Measurements from ENCODE around the gene KSR1. TPM values are rescaled to one million over a fixed set of nuclear protein-coding genes. Genes with fewer than 3 reads are reported as not detected.

Gene KSR1
- total RNA-seq, 1 experiment from 2014 or later = 19.1 TPM

DNA sequence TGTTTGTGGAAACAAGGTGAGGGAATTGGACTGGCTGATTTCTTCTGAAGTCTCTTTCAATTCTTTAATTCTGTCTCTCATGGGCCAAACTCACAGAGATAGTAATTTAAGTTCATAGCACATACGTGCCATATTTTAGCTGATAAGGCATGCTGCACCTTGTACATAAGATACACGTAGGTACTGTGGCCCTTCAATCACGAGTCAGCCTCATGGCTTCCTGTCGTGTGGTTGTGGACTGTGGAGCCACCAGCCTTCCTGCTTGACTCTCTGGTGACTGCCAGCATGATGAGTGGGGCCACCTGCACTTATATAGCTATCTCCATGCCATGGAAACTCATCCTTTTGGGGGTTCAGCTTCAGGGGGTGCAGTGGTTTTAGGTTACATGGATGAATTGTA, 25.1 kb downstream of the KSR1 start:
- H3F3A ChIP-seq (ENCODE audit: insufficient read depth, low read depth) = no peaks in the 10 kb centered on the region
- no peaks in the 10 kb centered on the region for H3K79me2 ChIP-seq (ENCODE audit: low read depth)
- POLR2A ChIA-PET (ENCODE audit: unreplicated experiment) = no interaction called here
- intact Hi-C loops (cut with micrococcal nuclease; ENCODE audit: unreplicated experiment) = no loop called here
- H3K9me2 ChIP-seq (ENCODE audit: insufficient read depth) = no peaks in the 10 kb centered on the region
- no peaks in the 10 kb centered on the region for H3K4me1 ChIP-seq (replicated peaks; ENCODE audit: insufficient read depth)
- H3K27ac ChIP-seq = no peak overlapping the region
- BruUV-seq (replicated peaks) = no TSS peak
- no peaks in the 10 kb centered on the region for H4K20me1 ChIP-seq (ENCODE audit: insufficient read depth)
- CTCF ChIA-PET = no interaction called here
- DNase-seq = no peak
- H3K4me3 ChIP-seq = no peak overlapping the region
- H3K36me3 ChIP-seq (ENCODE audit: low read depth) = no peaks in the 10 kb centered on the region
- H3K27me3 ChIP-seq (ENCODE audit: insufficient read depth, low read depth) = no peaks in the 10 kb centered on the region
- no peaks in the 10 kb centered on the region for H3K9me3 ChIP-seq (ENCODE audit: insufficient read depth, low read depth)
- no peak overlapping the region for H2AFZ ChIP-seq
- TF ChIP-seq EZH2 (IDR thresholded peaks at IDR 0.05; ENCODE audit: low read depth) = no peak
- TF ChIP-seq, protein P1, sequence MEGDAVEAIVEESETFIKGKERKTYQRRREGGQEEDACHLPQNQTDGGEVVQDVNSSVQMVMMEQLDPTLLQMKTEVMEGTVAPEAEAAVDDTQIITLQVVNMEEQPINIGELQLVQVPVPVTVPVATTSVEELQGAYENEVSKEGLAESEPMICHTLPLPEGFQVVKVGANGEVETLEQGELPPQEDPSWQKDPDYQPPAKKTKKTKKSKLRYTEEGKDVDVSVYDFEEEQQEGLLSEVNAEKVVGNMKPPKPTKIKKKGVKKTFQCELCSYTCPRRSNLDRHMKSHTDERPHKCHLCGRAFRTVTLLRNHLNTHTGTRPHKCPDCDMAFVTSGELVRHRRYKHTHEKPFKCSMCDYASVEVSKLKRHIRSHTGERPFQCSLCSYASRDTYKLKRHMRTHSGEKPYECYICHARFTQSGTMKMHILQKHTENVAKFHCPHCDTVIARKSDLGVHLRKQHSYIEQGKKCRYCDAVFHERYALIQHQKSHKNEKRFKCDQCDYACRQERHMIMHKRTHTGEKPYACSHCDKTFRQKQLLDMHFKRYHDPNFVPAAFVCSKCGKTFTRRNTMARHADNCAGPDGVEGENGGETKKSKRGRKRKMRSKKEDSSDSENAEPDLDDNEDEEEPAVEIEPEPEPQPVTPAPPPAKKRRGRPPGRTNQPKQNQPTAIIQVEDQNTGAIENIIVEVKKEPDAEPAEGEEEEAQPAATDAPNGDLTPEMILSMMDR (conservative IDR thresholded peaks at IDR 0.05) = no peak
- H3K4me2 ChIP-seq = no peak overlapping the region

DNA sequence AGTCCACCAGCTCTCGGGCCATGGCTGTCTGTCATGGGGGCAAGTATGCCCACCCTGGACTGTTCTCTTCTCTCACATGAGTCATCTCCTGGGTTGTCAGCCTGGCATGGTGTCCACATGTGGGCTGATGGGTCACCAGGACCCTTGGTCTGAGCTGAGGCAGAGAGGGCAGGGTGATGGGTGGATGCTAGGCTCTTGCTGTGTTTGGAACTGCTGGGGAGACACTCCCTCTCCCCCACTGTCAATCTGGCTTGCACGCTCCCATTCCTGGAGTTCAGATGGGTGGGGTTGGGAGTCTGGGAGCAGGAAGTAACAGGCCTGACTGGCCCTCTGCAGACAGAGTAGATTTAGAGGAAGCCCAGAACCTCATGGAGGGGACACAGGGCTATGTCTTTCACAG, 28.9 kb downstream of the KSR1 start:
- no peaks in the 10 kb centered on the region for H3K79me2 ChIP-seq (ENCODE audit: low read depth)
- no peak overlapping the region for H2AFZ ChIP-seq
- 0 out of 2 replicates have a peak, but pooled peaks cover 3% of the 10 kb centered on the region for H3F3A ChIP-seq (ENCODE audit: insufficient read depth, low read depth)
- ChIA-PET POLR2A (ENCODE audit: unreplicated experiment) (no interaction called here), CTCF (no interaction called here)
- no TSS peak for BruUV-seq (replicated peaks)
- H3K36me3 ChIP-seq (ENCODE audit: low read depth) = no peaks in the 10 kb centered on the region
- H3K27ac ChIP-seq = no peak overlapping the region
- intact Hi-C loops (cut with micrococcal nuclease; ENCODE audit: unreplicated experiment) = no loop called here
- H3K4me2 ChIP-seq = no peak overlapping the region
- H3K27me3 ChIP-seq (ENCODE audit: insufficient read depth, low read depth) = no peaks in the 10 kb centered on the region
- H3K4me1 ChIP-seq (replicated peaks; ENCODE audit: insufficient read depth) = peaks cover 9% of the 10 kb centered on the region; the same call in 1 of the 2 replicates
- H4K20me1 ChIP-seq (ENCODE audit: insufficient read depth) = no peaks in the 10 kb centered on the region
- DNase-seq = peak in 1 of 2 experiments; percentile 8
- H3K9me3 ChIP-seq (ENCODE audit: insufficient read depth, low read depth) = no peaks in the 10 kb centered on the region
- TF ChIP-seq, protein P1 (conservative IDR thresholded peaks at IDR 0.05) = no peak
- TF ChIP-seq EZH2 (IDR thresholded peaks at IDR 0.05; ENCODE audit: low read depth) = no peak
- H3K4me3 ChIP-seq = no peak overlapping the region
- H3K9me2 ChIP-seq (ENCODE audit: insufficient read depth) = no peaks in the 10 kb centered on the region

DNA sequence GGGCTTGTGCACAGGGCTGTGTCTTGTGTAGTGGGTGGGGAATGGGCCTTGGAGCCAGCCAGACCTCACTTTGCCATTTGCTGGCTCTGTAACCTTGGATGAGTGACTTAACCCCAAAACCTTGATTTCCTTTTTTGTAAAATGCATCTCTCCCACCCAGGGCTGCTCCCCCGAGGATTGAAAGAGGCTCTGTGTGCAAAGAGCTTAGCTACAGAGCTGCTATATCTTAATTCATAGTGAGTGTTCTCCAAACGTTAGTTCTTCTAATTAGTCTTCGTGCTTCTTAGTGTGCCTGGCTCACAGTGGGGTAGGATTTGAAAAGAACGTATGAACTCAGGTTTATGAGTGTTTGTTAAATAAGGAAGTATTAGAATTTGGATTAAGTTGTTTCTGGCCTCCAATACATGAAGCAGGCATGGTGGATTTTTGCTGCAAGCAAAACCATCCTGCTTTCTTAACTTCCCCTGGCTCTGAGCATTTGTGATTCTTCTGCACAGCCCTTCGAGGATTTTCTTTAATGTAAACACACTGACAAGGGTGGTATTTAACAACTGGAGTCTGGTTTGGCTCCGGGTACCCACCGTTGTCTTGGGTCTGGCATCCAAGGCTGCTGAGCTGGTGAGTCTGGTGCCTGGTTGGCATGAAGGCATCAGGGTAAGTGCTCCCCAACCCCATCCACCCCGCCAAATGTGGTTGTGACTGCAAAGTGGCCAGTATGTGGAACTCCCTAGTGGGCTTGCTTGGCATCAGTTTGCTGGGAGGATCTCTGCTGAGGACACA, 29.7 kb downstream of the KSR1 start:
- no peak overlapping the region for H3K4me2 ChIP-seq
- H2AFZ ChIP-seq = no peak overlapping the region
- DNase-seq = no peak
- H3K9me2 ChIP-seq (ENCODE audit: insufficient read depth) = no peaks in the 10 kb centered on the region
- H3K27ac ChIP-seq = no peak overlapping the region
- no peaks in the 10 kb centered on the region for H3K9me3 ChIP-seq (ENCODE audit: insufficient read depth, low read depth)
- TF ChIP-seq, protein P1 (conservative IDR thresholded peaks at IDR 0.05) = no peak
- no peak for TF ChIP-seq EZH2 (IDR thresholded peaks at IDR 0.05; ENCODE audit: low read depth)
- H3K27me3 ChIP-seq (ENCODE audit: insufficient read depth, low read depth) = no peaks in the 10 kb centered on the region
- H3F3A ChIP-seq (ENCODE audit: insufficient read depth, low read depth) = 0 out of 2 replicates have a peak, but pooled peaks cover 3% of the 10 kb centered on the region
- H3K79me2 ChIP-seq (ENCODE audit: low read depth) = no peaks in the 10 kb centered on the region
- ChIA-PET POLR2A (ENCODE audit: unreplicated experiment) (no interaction called here), CTCF (no interaction called here)
- intact Hi-C loops (cut with micrococcal nuclease; ENCODE audit: unreplicated experiment) = no loop called here
- BruUV-seq (replicated peaks) = no TSS peak
- H3K36me3 ChIP-seq (ENCODE audit: low read depth) = no peaks in the 10 kb centered on the region
- H4K20me1 ChIP-seq (ENCODE audit: insufficient read depth) = no peaks in the 10 kb centered on the region
- no peak overlapping the region for H3K4me3 ChIP-seq
- H3K4me1 ChIP-seq (replicated peaks; ENCODE audit: insufficient read depth) = peaks cover 9% of the 10 kb centered on the region; the same call in 1 of the 2 replicates
